Heart left ventricle (tissue), 13 donors: Measurements from ENCODE around the gene DPP10.

Source experiments
- POLR2A ChIP-seq, 2 donors: fragments of 450-650 bp; IDR thresholded peaks; one replicate each; pipeline ENCODE4 v1.6.1; 2017; ENCODE audit warnings: antibody characterized with exemption in 2 of 2, mild to moderate bottlenecking in 2 of 2, moderate library complexity in 2 of 2
- TF ChIP-seq, protein P1 (sequence below), 12 donors: fragments of 200-600 bp; sonication (generic) in 4 of 12; IDR thresholded peaks; one replicate each; pipeline versions ENCODE4 v1.5.0 to v1.8.0; 2018 to 2022; ENCODE audit warnings: antibody characterized with exemption in 12 of 12, mild to moderate bottlenecking in 5 of 12
- donor health status: ischemic (EF 13 %, LVEDD 7.1; RV severe dilation, severe dysfunction).
- donor health status: DM: no; HTN: yes; CAD: no.
- donor health status: DM: no; HTN: no; CAD: no.
- donor health status: ischemic (EF 25% LVEDD 6.9; RV normal size, moderate dysfunction).
- donor health status: ischemic (EF 25% LVEDD 5.7; RV mildly dilated, moderate dysfunction).
- donor health status: ischemic (EF 35%, LVEDD 5.7; RV mildly dilated, moderate dysfunction).
- donor health status: nonischemic (EF 11% LVEDD 7.7; RV severe dilation, severe dysfunction).
- donor health status: DM: yes; HTN: yes; CAD: no.
- donor health status: PGD.
- donor health status: ischemic (EF 29% LVEDD 5.4; RV normal size, mild dysfunction).
- donor health status: nonischemic (EF 23%, LVEDD 6.1; RV moderate dilation, normal function).

DNA sequence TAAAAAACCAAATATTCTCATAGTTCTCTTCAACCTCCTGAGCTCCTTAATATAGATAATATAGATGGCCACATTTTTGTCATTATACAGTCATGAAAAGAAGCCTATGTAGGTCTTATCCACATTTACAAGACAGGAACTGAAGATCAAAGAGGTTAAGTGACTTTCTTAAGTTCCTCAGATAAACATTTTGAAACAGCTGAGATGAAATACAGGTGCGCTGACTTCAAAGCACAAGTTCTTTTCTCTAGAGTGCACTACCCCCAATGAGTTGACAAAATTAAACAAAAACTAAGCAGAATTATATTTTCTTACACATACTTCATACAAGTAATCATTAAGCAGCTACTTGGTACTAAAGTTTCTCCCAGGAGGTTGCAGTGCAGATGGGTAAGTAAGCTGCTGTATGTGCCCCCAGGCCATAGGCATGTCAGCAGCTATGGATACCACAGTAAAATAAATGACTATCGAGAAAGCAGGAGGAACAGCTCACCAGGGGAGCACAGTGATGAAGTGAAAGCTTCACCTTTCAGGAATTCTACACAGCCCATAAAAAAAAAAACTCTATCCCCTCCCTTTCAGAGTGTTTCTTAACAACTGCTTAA is 199.8 kb downstream of the DPP10 start:
- TF ChIP-seq, protein P1, sequence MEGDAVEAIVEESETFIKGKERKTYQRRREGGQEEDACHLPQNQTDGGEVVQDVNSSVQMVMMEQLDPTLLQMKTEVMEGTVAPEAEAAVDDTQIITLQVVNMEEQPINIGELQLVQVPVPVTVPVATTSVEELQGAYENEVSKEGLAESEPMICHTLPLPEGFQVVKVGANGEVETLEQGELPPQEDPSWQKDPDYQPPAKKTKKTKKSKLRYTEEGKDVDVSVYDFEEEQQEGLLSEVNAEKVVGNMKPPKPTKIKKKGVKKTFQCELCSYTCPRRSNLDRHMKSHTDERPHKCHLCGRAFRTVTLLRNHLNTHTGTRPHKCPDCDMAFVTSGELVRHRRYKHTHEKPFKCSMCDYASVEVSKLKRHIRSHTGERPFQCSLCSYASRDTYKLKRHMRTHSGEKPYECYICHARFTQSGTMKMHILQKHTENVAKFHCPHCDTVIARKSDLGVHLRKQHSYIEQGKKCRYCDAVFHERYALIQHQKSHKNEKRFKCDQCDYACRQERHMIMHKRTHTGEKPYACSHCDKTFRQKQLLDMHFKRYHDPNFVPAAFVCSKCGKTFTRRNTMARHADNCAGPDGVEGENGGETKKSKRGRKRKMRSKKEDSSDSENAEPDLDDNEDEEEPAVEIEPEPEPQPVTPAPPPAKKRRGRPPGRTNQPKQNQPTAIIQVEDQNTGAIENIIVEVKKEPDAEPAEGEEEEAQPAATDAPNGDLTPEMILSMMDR (IDR thresholded peaks at IDR 0.05): no peak
- no peak for TF ChIP-seq POLR2A (IDR thresholded peaks at IDR 0.05)
